ENCODE results near the gene FGGY.

- TF ChIP-seq, protein P1, sequence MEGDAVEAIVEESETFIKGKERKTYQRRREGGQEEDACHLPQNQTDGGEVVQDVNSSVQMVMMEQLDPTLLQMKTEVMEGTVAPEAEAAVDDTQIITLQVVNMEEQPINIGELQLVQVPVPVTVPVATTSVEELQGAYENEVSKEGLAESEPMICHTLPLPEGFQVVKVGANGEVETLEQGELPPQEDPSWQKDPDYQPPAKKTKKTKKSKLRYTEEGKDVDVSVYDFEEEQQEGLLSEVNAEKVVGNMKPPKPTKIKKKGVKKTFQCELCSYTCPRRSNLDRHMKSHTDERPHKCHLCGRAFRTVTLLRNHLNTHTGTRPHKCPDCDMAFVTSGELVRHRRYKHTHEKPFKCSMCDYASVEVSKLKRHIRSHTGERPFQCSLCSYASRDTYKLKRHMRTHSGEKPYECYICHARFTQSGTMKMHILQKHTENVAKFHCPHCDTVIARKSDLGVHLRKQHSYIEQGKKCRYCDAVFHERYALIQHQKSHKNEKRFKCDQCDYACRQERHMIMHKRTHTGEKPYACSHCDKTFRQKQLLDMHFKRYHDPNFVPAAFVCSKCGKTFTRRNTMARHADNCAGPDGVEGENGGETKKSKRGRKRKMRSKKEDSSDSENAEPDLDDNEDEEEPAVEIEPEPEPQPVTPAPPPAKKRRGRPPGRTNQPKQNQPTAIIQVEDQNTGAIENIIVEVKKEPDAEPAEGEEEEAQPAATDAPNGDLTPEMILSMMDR (IDR thresholded peaks at IDR 0.05): peak; percentile 46
- TF ChIP-seq EZH2 (IDR thresholded peaks at IDR 0.05; ENCODE audit: borderline replicate concordance, insufficient read depth, low read depth, low read length, poor library complexity, severe bottlenecking): no peak
These were observed 6.5 kb upstream of the FGGY start for GRCh38 chr1:59290193-59290949.
